CD14-positive monocyte (primary cell): ENCODE results near the gene AGBL1. TPM values are rescaled to one million over a fixed set of nuclear protein-coding genes. Genes with fewer than 3 reads are reported as not detected.

Source experiments
- DNase-seq, 3 donors: peaks; one replicate each; pipeline ENCODE4 v3.0.0-alpha.2; 2011 to 2022
- H2AFZ ChIP-seq: 2 replicates; pipeline ENCODE4 v1.6.0; 2012; ENCODE audit warnings: mild to moderate bottlenecking, low read depth, low read length, inconsistent platforms; ENCODE audit not compliant: insufficient read depth, poor library complexity, severe bottlenecking
- H3K27ac ChIP-seq, 2 donors: 1 replicate in 1 of 2; 2 replicates in 1 of 2; pipeline ENCODE4 v1.5.1; 2012 to 2013; ENCODE audit warnings: low read length in 2 of 2, control low read depth in 1 of 2, inconsistent platforms in 1 of 2, low read depth in 1 of 2, mild to moderate bottlenecking in 1 of 2
- H3K27me3 ChIP-seq, 2 donors: one replicate each; pipeline versions ENCODE4 v1.6.0 to v1.6.1; 2011 to 2013; ENCODE audit warnings: low read length in 2 of 2; ENCODE audit not compliant: control insufficient read depth in 2 of 2, insufficient read depth in 2 of 2
- H3K36me3 ChIP-seq, 2 donors: replicated peaks in 1 of 2; 1 replicate in 1 of 2; 2 replicates in 1 of 2; pipeline versions ENCODE4 v1.5.1 to v1.6.1; 2012 to 2013; ENCODE audit warnings: low read length in 2 of 2, control low read depth in 1 of 2, inconsistent platforms in 1 of 2, mild to moderate bottlenecking in 1 of 2; ENCODE audit not compliant: insufficient read depth in 2 of 2, control insufficient read depth in 1 of 2
- H3K4me1 ChIP-seq, 2 donors: 1 replicate in 1 of 2; 2 replicates in 1 of 2; pipeline versions ENCODE4 v1.5.1 to v1.6.1; 2012 to 2013; ENCODE audit warnings: low read length in 2 of 2, control low read depth in 1 of 2, inconsistent platforms in 1 of 2, mild to moderate bottlenecking in 1 of 2, moderate library complexity in 1 of 2; ENCODE audit not compliant: insufficient read depth in 2 of 2, control insufficient read depth in 1 of 2
- H3K4me2 ChIP-seq: replicated peaks from 2 replicates; pipeline ENCODE3; 2012; ENCODE audit warnings: low read length, moderate library complexity, mild to moderate bottlenecking; ENCODE audit not compliant: poor library complexity, severe bottlenecking; ENCODE audit errors: extremely low read depth
- H3K4me3 ChIP-seq, 3 experiments: fragments of 200-600 bp in 1 of 3; sonication (generic) in 1 of 3; replicated peaks in 1 of 3; 1 replicate in 2 of 3; 2 replicates in 1 of 3; pipeline ENCODE4 v1.5.1; 2011 to 2013; ENCODE audit warnings: low read length in 3 of 3, mild to moderate bottlenecking in 3 of 3, control low read depth in 2 of 3, low read depth in 2 of 3, inconsistent platforms in 1 of 3, moderate library complexity in 1 of 3
- H3K79me2 ChIP-seq: 2 replicates; pipeline ENCODE4 v1.6.0; 2012; ENCODE audit warnings: mild to moderate bottlenecking, control low read depth, inconsistent platforms, low read length, moderate library complexity; ENCODE audit not compliant: insufficient read depth
- H3K9ac ChIP-seq: 2 replicates; pipeline ENCODE4 v1.6.0; 2017; ENCODE audit warnings: low read length, mild to moderate bottlenecking; ENCODE audit not compliant: insufficient read depth, poor library complexity, severe bottlenecking
- H3K9me3 ChIP-seq, 2 donors: replicated peaks in 1 of 2; 1 replicate in 1 of 2; 2 replicates in 1 of 2; pipeline versions ENCODE4 v1.5.1 to v1.6.1; 2012 to 2013; ENCODE audit warnings: low read length in 2 of 2, control low read depth in 1 of 2; ENCODE audit not compliant: control insufficient read depth in 1 of 2, insufficient read depth in 1 of 2
- H4K20me1 ChIP-seq: 2 replicates; pipeline ENCODE4 v1.6.0; 2012; ENCODE audit warnings: mild to moderate bottlenecking, low read length, control low read depth, moderate library complexity; ENCODE audit not compliant: insufficient read depth
- H3K27ac Mint-ChIP-seq, 7 donors: one replicate each; pipeline ENCODE4 v1.8.0; 2020; ENCODE audit warnings: mild to moderate bottlenecking in 7 of 7, mixed read lengths in 7 of 7, moderate library complexity in 6 of 7, inconsistent platforms in 2 of 7
- H3K27me3 Mint-ChIP-seq, 3 donors: one replicate each; pipeline ENCODE4 v1.8.0; 2021 to 2022; ENCODE audit warnings: low read depth in 3 of 3, mild to moderate bottlenecking in 3 of 3, mixed read lengths in 3 of 3, moderate library complexity in 3 of 3, inconsistent platforms in 1 of 3
- H3K36me3 Mint-ChIP-seq, 2 donors: one replicate each; pipeline ENCODE4 v1.8.0; 2020; ENCODE audit warnings: mixed read lengths in 2 of 2, inconsistent platforms in 1 of 2, mild to moderate bottlenecking in 1 of 2
- H3K4me1 Mint-ChIP-seq: one replicate; pipeline ENCODE4 v1.8.0; 2020; ENCODE audit warnings: mild to moderate bottlenecking, mixed read lengths
- H3K4me3 Mint-ChIP-seq, 2 donors: one replicate each; pipeline ENCODE4 v1.8.0; 2020; ENCODE audit warnings: mild to moderate bottlenecking in 2 of 2, mixed read lengths in 2 of 2, moderate library complexity in 1 of 2
- H3K9me3 Mint-ChIP-seq, 7 donors: one replicate each; pipeline ENCODE4 v1.8.0; 2020 to 2022; ENCODE audit warnings: mixed read lengths in 7 of 7, mild to moderate bottlenecking in 6 of 7, moderate library complexity in 6 of 7, inconsistent platforms in 2 of 7
- CTCF ChIP-seq: fragments of 200-600 bp; IDR thresholded peaks from one replicate; pipeline ENCODE4 v1.8.0; 2022; ENCODE audit warnings: antibody characterized with exemption, mild to moderate bottlenecking
- WGBS: methylation state at CpG from one replicate; pipeline ENCODE4 v1.1.5; 2013; ENCODE audit warnings: missing lambda C conversion rate; ENCODE audit not compliant: insufficient coverage; 5-methylcytosine and 5-hydroxymethylcytosine counted together
- intact Hi-C, 2 donors: fragments of 100-400 bp; cut with micrococcal nuclease; formaldehyde crosslinking; loops; one replicate each; pipeline versions ENCODE4 v1.15.0 to v1.15.1; 2023
- polyA plus RNA-seq, 3 donors: library from polyadenylated mRNA; depleted of rRNA in 1 of 3; unstranded in 2 of 3; stranded (reverse) in 1 of 3; fragments of 300-500 nt in 2 of 3; fragments of >200 nt in 1 of 3; fragmentation: Illumina TruSeq in 2 of 3; gene quantifications; 1 replicate in 2 of 3; 2 replicates in 1 of 3; pipeline ENCODE4 v1.2.3, GENCODE V29; 2012 to 2021

The AGBL1 gene
- polyA plus RNA-seq, 3 donors = not detected

- intact Hi-C loops = no loop called here
- Mint-ChIP-seq H3K36me3 (no peaks in the 10 kb centered on the region), H3K4me1 (no peaks in the 10 kb centered on the region), H3K27ac (no peak overlapping the region), H3K27me3 (peaks cover 0 to 3% (median 0%) of the 10 kb centered on the region in 3 donors), H3K9me3 (peaks cover 0 to 2% (median 0%) of the 10 kb centered on the region in 7 donors), H3K4me3 (no peak overlapping the region)
- H3K9me3 ChIP-seq = no peaks in the 10 kb centered on the region
- no peaks in the 10 kb centered on the region for H3K4me1 ChIP-seq
- H3K4me3 ChIP-seq = no peak overlapping the region
- TF ChIP-seq CTCF = no peak
- no peak overlapping the region for H3K4me2 ChIP-seq
- WGBS = 81% methylated on average over 4 of the region's 5 CpGs
- no peaks in the 10 kb centered on the region for H3K79me2 ChIP-seq
- H3K9ac ChIP-seq = no peak overlapping the region
- no peak overlapping the region for H2AFZ ChIP-seq
- no peaks in the 10 kb centered on the region for H3K27me3 ChIP-seq
- H3K27ac ChIP-seq = no peak overlapping the region
- DNase-seq = no peak
- no peaks in the 10 kb centered on the region for H3K36me3 ChIP-seq
- no peaks in the 10 kb centered on the region for H4K20me1 ChIP-seq
Measured at GRCh38 chr15:86278586-86278985, 198.9 kb downstream of the AGBL1 start.

- TF ChIP-seq CTCF = no peak
- H3K9me3 ChIP-seq = no peaks in the 10 kb centered on the region
- peaks cover 0 to 3% (median 0%) of the 10 kb centered on the region in 3 donors for H3K27me3 Mint-ChIP-seq
- H3K4me1 Mint-ChIP-seq = no peaks in the 10 kb centered on the region
- no peaks in the 10 kb centered on the region for H3K79me2 ChIP-seq
- H3K27ac Mint-ChIP-seq = no peak overlapping the region
- no peaks in the 10 kb centered on the region for H4K20me1 ChIP-seq
- H3K4me2 ChIP-seq = no peak overlapping the region
- H3K4me3 ChIP-seq = no peak overlapping the region
- H3K27me3 ChIP-seq = no peaks in the 10 kb centered on the region
- H3K36me3 Mint-ChIP-seq = no peaks in the 10 kb centered on the region
- H3K36me3 ChIP-seq = no peaks in the 10 kb centered on the region
- intact Hi-C loops = no loop called here
- H3K4me3 Mint-ChIP-seq = no peak overlapping the region
- no peak for DNase-seq
- H3K27ac ChIP-seq = no peak overlapping the region
- H2AFZ ChIP-seq = no peak overlapping the region
- peaks cover 0 to 5% (median 0%) of the 10 kb centered on the region in 7 donors for H3K9me3 Mint-ChIP-seq
- H3K4me1 ChIP-seq = no peaks in the 10 kb centered on the region
- no peak overlapping the region for H3K9ac ChIP-seq
Measured at GRCh38 chr15:86284635-86285034, 205.0 kb downstream of the AGBL1 start.
